GM20431 (cell line): Measurements from ENCODE around the gene RBM20.
"Not testable (repeated sequence)": the region's sequence is repeated elsewhere in the genome, so short reads cannot be mapped to it uniquely, and the experiment has no call there.

Source experiments
- in situ Hi-C: fragments of 300-500 bp; cut with MseI, MboI; formaldehyde crosslinking; loops from one replicate; pipeline ENCODE4 v1.15.0; 2020; ENCODE audit warnings: low sequenced_read_pairs; ENCODE audit not compliant: unreplicated experiment

The RBM20 gene

DNA sequence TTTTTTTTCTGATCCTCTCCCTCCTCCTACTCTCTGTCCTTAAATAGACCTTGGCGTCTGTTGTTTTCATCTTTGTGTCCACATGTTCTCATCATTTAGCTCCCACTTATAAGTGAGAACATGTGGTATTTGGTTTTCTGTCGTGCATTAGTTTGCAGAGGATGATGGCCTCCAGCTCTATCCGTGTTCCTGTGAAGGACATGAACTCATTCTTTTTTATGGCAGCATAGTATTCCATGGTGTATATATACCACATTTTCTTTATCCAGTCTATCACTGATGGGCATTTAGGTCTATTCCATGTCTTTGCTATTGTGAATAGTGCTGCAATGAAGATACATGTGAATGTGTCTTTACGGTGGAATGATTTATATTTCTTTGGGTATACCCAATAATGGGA, 20.8 kb upstream of the RBM20 start:
- in situ Hi-C loops, result not testable (repeated sequence)

DNA sequence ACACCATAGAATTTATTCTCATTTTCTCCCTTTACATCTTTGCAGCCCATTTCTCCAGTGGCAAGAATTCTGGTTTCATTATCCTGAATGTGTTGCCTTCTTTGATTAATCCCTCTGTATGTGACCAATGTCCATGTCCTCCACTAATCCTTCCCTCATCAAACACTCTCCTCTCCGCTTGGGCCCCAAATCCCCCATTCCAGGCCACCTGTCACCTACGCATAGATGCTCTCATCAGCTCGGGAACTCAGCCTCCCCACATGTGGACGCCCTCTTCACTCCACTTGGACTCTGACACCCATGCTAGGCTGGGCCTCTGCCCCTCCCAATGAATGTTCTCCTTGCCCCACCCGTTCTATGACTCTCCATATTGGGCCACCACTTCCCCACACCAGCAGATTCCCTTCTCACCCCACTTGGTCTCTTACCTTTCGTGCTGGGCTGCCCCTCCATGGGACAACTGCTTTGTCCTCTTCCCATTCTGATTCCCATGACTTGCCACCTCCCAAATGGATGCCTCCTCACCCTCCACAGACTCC, 18.7 kb upstream of the RBM20 start:
- in situ Hi-C loops, result no loop called here

GRCh38 chr10:110625951-110626855, 17.9 kb upstream of the RBM20 start:
- in situ Hi-C loops, result no loop called here

DNA sequence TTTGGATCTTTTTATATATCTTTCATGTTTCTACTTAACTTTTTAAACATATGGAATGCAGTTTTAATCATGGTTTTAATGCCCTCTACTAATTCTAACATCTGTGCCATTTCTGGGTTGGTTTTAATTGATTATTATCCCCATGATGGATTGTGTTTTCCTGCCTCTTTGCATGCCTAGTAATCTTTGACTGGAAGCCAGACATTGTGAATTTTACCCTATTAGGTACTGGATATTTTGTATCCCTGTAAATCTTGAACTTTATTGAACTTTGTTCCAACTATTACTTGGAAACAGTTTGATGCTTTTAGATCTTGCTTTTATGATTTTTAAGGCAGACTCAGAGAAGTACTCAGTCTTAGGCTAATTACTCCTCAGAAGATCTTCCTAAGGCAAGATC, 16.0 kb upstream of the RBM20 start:
- in situ Hi-C loops, result no loop called here

DNA sequence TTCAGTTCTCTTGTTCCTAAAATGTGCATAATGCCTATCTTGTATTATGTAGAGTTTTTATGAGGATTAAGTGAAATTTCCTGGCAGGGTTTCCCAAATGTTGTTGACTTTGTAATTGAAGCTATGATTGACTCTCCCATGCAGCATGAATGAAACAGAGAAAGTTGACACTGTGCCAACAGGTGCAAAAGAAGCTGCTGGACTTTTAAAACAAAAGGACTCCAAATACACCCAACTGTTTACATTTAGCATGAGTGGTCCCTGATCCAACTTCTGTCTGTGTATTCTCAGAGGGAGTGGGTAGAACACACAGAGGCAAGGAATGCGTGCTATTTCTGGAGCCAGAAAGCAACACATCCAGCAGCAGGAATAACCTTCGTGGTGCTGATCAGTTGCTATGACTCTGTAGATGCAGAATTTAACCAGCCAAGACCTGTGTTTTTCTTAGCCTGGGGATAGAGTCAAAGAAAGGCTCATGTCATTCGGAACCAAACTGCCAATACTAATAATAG, 14.4 kb upstream of the RBM20 start:
- in situ Hi-C loops, result no loop called here

- in situ Hi-C loops, result no loop called here
Observed at GRCh38 chr10:110631934-110632333, 12.2 kb upstream of the RBM20 start.

DNA sequence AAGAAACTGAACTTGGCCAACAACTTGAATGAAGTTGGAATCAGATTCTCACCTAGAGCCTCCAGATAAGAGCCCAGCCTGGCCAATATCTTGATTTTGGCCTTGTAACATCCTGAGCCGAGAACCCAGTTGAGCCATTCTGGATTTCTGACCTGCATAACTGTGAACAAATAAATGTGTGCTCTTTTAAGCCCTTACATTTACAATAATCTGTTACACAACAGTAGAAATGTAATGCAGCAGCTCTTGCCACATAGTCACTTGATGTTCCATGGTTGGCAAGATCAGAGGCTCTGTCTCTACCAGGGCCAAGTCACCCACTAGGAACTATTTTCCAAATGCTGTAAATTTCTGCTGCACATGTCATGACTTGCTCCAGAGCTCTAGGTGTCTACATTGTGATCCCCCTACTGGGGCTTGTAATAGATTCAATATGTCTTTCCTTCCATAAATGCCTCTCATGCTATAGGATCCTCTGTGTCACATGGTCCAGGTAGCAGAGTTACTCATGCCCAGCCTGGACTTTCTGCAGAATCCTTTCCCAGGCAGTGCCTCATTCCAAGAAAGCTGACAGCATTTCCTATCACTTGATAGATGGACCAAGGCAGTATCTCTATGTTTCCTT, 11.4 kb upstream of the RBM20 start:
- in situ Hi-C loops, result no loop called here

DNA sequence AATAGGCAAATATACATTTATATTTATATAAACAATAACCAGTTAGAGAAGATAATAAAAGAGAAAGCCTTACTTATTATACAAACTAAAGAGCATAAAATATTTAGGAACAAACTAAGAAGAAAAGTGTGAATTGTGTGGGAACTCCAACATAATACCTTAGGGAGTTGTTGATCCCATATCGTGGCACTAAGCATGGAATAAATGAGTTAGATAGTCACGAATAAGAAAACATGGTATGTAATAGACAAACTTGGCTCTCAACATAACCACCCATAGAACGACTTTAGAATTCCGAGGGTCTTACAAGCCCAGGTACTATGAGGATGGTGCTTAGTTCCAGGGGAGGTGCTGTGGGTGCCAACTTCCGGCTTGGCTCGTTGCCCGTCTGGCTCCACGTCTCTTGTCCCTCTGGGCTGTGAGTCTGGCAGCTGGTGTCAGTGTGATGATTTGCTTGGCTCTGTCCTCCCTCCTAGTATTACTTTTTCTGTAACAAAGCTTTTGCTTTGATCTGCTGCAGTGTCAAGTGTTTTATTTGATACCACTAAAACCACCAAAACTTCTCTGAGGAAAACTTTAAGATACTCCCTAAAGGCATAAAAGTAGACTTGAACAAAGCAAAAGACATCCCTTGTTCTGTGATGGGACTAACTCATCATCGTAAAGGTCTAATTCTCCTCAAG, 9.5 kb upstream of the RBM20 start:
- in situ Hi-C loops, result no loop called here

GRCh38 chr10:110636572-110636931, 7.6 kb upstream of the RBM20 start:
- in situ Hi-C loops, result no loop called here

DNA sequence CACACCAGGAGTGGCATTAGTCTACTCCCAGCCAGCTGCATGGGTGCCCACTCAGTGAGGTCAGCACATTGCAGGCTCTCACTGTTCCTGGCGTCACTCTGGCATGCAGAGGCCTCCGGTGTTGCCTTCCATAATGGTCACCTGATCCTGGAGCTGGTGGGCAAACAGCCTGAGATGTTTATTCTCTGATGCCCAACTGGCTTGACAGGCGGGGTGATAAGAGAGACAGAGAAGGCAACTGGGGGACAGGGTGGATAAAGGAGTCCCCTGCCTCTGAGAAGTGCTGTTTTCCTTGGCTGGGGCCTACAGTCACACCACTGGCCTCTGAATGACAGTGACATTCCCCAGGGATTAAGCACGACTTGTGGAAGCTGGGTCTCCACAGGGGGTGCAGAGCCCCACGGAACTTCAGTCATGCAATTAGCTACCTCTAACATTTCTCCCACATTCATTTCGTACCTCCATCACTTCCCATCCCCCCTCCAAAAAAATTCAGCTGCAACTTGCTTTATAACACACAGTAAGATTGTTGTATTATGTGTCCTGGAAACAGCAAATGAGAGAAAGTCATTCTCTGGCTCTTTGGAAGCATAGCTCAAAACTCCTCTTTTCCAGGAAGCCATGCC, 7.1 kb upstream of the RBM20 start:
- in situ Hi-C loops, result no loop called here

DNA sequence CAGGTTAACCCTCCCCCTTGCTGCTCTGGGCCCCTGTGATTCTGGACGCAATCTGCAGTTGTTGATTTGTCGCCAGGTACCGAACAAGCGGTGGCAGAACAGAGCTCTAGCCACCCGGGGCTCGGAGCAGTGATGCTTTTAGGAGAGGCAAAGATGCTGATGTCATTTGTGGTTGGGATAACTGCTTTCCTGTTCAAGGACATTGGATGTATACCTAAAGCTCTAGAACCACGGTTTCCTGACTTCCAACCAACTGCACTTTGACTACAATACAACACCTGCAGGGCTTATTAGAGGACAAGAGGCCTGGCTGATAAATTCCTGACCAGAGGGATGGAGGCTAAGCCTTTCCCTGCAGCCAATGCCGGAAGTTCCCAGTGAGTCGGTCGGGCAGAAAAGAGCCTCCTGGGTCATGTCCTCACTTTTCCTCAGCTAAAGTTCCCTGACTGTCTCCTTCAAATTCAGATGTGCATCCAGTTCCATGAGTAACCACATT, 6.5 kb upstream of the RBM20 start:
- in situ Hi-C loops, result no loop called here

DNA sequence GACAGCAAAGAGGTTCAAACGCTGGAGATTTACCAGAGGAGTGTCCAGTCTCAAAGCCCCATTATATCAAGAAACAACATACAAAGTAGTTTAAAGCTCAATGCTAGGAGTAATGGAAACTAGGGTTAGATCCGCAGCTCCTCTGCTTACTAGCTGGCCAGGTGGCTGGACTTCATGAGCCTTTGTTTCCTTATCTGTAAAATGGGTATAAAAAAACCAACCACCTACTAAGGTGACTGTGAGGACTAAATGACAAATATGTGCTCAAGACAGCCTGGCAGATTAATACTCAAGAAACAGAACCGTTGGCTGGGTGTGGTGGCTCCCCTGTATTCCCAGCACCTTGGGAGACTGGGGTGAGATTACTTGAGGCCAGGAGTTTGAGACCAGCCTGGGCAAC, 5.8 kb upstream of the RBM20 start:
- in situ Hi-C loops, result no loop called here

- in situ Hi-C loops, result not testable (repeated sequence)
Observed at GRCh38 chr10:110639046-110639445, 5.1 kb upstream of the RBM20 start.

DNA sequence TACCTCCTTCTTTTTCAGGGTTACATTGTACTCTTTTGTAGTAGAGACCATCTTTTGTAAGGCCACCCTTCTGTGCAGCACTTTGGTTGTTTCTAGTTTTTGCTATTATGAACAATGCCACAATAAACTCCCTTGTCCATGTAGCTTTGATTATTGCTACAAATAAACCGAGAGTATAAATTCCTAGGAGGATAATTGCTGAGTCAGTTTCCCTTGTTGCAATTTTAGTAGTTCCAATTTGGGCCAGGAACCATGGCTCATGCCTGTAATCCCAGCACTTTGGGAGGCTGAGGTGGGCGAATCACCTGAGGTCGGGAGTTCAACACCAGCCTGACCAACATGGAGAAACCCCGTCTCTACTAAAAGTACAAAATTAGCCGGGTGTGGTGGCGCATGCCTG, 4.3 kb upstream of the RBM20 start:
- in situ Hi-C loops, result not testable (repeated sequence)

DNA sequence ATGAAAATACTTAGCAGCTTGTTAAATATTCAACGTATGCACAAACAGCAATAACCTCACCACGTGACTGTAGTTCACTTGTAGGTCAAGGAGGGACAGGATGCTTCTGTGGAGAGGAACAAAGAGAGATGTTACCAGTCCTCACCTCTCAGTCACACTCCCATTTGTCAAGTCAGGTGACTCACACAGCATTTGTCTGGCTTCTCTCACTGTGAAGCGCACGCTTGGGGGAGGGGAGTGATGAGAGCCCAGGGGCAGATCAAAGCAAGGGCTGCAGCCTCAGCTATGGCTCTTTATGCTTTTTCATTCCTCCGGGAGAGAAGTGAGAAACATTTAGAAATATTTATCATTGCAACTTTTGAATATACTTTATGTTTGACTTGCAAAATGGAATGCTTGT, 2.9 kb upstream of the RBM20 start:
- in situ Hi-C loops, result no loop called here

DNA sequence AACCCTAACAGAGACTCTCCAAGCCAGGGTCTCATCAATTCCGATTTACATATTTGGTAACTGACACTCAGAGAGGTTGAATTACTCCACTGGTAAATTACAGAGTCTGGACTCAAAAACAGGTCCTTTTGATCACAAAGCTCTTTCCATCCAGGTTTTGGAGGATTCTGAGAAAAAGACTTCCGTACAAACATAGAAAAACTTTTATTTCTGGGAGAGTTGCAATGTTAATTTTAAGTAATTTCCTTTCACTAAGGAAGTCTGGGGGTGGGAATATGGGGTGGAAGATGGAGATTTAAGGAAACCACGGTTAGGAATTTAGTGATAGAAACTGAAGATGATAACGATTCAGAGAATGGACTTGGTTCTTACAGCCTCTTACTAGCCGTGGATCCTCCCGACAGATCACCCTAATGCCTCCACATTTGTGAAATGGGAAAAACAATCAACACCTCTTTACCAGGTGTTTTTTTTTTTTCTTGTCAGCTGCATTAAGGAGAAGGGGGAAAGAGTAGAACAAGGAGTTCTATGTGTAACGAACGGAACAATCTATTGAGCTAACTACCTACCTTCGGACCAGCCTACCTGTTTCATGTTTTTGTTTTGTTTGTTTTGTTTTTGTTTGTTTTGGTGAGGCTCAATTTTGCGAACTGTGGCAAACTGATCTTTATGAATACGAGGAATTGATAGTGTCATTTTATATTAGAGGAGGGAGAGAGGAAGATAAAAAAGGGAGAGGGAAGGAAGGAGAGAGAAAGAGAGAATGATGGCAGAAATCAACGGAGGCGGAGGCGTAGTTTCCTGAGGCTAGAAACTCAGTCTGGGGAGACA, 1.7 kb upstream of the RBM20 start:
- in situ Hi-C loops, result no loop called here

GRCh38 chr10:110643035-110643652, 992 bp upstream of the RBM20 start:
- in situ Hi-C loops, result no loop called here

DNA sequence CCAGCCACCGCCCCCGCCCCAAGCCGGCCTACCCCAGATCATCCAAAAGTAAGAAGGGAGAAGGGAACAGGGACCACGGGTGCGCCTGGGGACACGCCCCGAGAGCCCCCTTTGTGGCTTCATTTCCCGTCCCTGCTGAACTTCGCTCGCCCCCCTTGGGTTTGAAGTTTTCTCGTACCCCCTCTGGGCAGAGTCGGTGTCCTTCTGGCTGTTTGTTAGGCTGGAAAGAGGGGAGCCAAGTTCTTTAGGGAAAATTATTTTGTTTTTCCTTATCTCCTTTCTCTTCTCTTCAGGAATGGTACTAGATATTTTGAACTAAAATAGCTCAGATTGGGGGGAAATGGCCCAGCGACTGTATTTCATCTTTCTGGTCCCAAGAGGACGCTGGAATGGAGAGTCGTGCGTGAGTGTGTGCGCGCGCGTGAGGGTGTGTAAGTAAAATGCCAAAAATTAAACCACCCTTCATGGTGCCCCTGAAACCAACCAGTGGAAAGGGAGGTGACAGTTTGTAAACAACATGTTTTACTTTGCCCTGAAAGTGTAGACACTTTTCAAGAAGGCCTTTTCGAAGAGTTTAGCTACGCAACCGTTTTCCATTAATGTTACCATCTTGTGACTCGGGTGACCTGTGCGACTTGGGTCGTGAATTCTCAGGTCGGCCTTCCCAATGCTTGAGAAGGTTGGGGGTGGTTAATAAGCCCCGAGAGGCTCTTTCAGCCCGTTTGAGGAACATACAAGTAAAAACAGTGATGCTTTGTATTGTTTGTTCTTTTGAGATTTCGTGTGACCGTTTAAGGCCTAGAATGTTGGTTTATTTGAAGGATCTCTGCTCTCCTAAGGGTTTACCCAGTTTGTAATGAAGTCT, 694 bp downstream of the RBM20 start:
- in situ Hi-C loops, result no loop called here
